ENCODE measurements around the gene SNX18. TPM values are rescaled to one million over a fixed set of nuclear protein-coding genes. Genes with fewer than 3 reads are reported as not detected.
A peak's percentile ranks its signal among the peaks of the same experiment; 100 is the strongest.

Gene SNX18
- total RNA-seq, 1 donor from 2014 or later = 17.9 TPM

- H3K79me2 ChIP-seq (ENCODE audit: low read depth) = no peaks in the 10 kb centered on the region
- no peak overlapping the region for H3K4me3 Mint-ChIP-seq
- peaks cover 4% of the 10 kb centered on the region for H3K9me3 Mint-ChIP-seq
- no peaks in the 10 kb centered on the region for H4K20me1 ChIP-seq (ENCODE audit: low read depth)
- no peaks in the 10 kb centered on the region for H3K9me3 ChIP-seq (ENCODE audit: low read depth)
- no peak overlapping the region for H3K27ac Mint-ChIP-seq
- DNase-seq (ENCODE audit: low spot score) = no peak
- H3K4me1 ChIP-seq = peaks cover 16% of the 10 kb centered on the region
- H3K27me3 Mint-ChIP-seq (ENCODE audit: insufficient read depth, low read depth) = no peaks in the 10 kb centered on the region
- H2AFZ ChIP-seq (replicated peaks) = peak overlapping the region; percentile 52
- no peaks in the 10 kb centered on the region for H3K27me3 ChIP-seq
- H3K27ac ChIP-seq = no peak overlapping the region
- H3K4me1 Mint-ChIP-seq = peaks cover 3% of the 10 kb centered on the region
- TF ChIP-seq EZH2phosphoT487 (IDR thresholded peaks at IDR 0.05) = no peak
- TF ChIP-seq CTCF (IDR thresholded peaks at IDR 0.05) = no peak
- no peaks in the 10 kb centered on the region for H3F3A ChIP-seq (ENCODE audit: low read depth)
- no peak overlapping the region for H3K9ac ChIP-seq
- H3K4me2 ChIP-seq = no peak overlapping the region
- H3K36me3 Mint-ChIP-seq = no peaks in the 10 kb centered on the region
- H3K4me3 ChIP-seq = no peak overlapping the region
- H3K36me3 ChIP-seq = no peaks in the 10 kb centered on the region
These were observed 63.6 kb downstream of the SNX18 start for GRCh38 chr5:54580997-54581811.

- no peaks in the 10 kb centered on the region for H3K79me2 ChIP-seq (ENCODE audit: low read depth)
- no peaks in the 10 kb centered on the region for H4K20me1 ChIP-seq (ENCODE audit: low read depth)
- no peaks in the 10 kb centered on the region for H3K9me3 ChIP-seq (ENCODE audit: low read depth)
- no peak overlapping the region for H3K27ac Mint-ChIP-seq
- peaks cover 3% of the 10 kb centered on the region for H3K27me3 Mint-ChIP-seq (ENCODE audit: insufficient read depth, low read depth)
- H3K4me1 ChIP-seq = peaks cover 16% of the 10 kb centered on the region
- H3K4me1 Mint-ChIP-seq = peaks cover 3% of the 10 kb centered on the region
- no peak for DNase-seq (ENCODE audit: low spot score)
- no peak for TF ChIP-seq EZH2 (IDR thresholded peaks at IDR 0.05)
- no peak for TF ChIP-seq EZH2phosphoT487 (IDR thresholded peaks at IDR 0.05)
- TF ChIP-seq CTCF (IDR thresholded peaks at IDR 0.05) = no peak
- no peaks in the 10 kb centered on the region for H3F3A ChIP-seq (ENCODE audit: low read depth)
- H3K36me3 ChIP-seq = no peaks in the 10 kb centered on the region
- peaks cover 8% of the 10 kb centered on the region for H3K9me3 Mint-ChIP-seq
- no peak overlapping the region for H3K4me2 ChIP-seq
- no peak overlapping the region for H3K4me3 ChIP-seq
- H3K27ac ChIP-seq = no peak overlapping the region
- H3K27me3 ChIP-seq = no peaks in the 10 kb centered on the region
- no peak overlapping the region for H3K9ac ChIP-seq
- no peaks in the 10 kb centered on the region for H3K36me3 Mint-ChIP-seq
- H3K4me3 Mint-ChIP-seq = no peak overlapping the region
- H2AFZ ChIP-seq (replicated peaks) = peak overlapping the region; percentile 52
These were observed 64.4 kb downstream of the SNX18 start for GRCh38 chr5:54581831-54582548.

- Histone ChIP-seq H4K20me1 (ENCODE audit: low read depth) (no peaks in the 10 kb centered on the region), H3K9ac (no peak overlapping the region), H3F3A (ENCODE audit: low read depth) (no peaks in the 10 kb centered on the region), H3K79me2 (ENCODE audit: low read depth) (no peaks in the 10 kb centered on the region), H3K4me3 (no peak overlapping the region), H3K4me2 (no peak overlapping the region), H3K36me3 (no peaks in the 10 kb centered on the region), H3K27me3 (no peaks in the 10 kb centered on the region), H3K4me1 (peaks cover 20% of the 10 kb centered on the region), H2AFZ (replicated peaks) (no peak overlapping the region), H3K27ac (no peak overlapping the region), H3K9me3 (ENCODE audit: low read depth) (no peaks in the 10 kb centered on the region)
- H3K9me3 Mint-ChIP-seq = peaks cover 8% of the 10 kb centered on the region
- no peaks in the 10 kb centered on the region for H3K36me3 Mint-ChIP-seq
- H3K4me3 Mint-ChIP-seq = no peak overlapping the region
- TF ChIP-seq EZH2phosphoT487 (IDR thresholded peaks at IDR 0.05) (no peak), CTCF (IDR thresholded peaks at IDR 0.05) (no peak)
- peaks cover 10% of the 10 kb centered on the region for H3K4me1 Mint-ChIP-seq
- peaks cover 3% of the 10 kb centered on the region for H3K27me3 Mint-ChIP-seq (ENCODE audit: insufficient read depth, low read depth)
- DNase-seq (ENCODE audit: low spot score) = no peak
- no peak overlapping the region for H3K27ac Mint-ChIP-seq
These were observed 68.8 kb downstream of the SNX18 start for GRCh38 chr5:54586336-54586735.
